ENCODE data around the gene TMEM236. TPM values are rescaled to one million over a fixed set of nuclear protein-coding genes. Genes with fewer than 3 reads are reported as not detected.

The TMEM236 gene
- total and polyA plus RNA-seq, 2 donors (not counting 3 experiments of a cell fraction or from before 2014, with no cell fraction given), result 0.24 to 0.29 TPM

- no peak for DNase-seq (ENCODE audit: low read depth, low spot score)
- dilution Hi-C loops (cut with MboI; ENCODE audit: extremely low pct_ligation_motif_present, low sequenced_read_pairs), result no loop called here
- POLR2A ChIA-PET, result no interaction called here
- Histone ChIP-seq H3K4me3 (replicated peaks in 1 of 3; ENCODE audit: insufficient read depth in 1 of 3, low read depth in 1 of 3, low read length in 3 of 3) (no peak overlapping the region), H3K27me3 (ENCODE audit: control insufficient read depth in 2 of 2, insufficient read depth in 2 of 2, low read length in 2 of 2) (no peaks in the 10 kb centered on the region), H3K36me3 (ENCODE audit: control insufficient read depth in 2 of 2, extremely low read depth in 1 of 2, insufficient read depth in 2 of 2, low read length in 2 of 2) (no peaks in the 10 kb centered on the region), H3K9me3 (replicated peaks; ENCODE audit: control insufficient read depth, insufficient read depth, low read length) (no peaks in the 10 kb centered on the region), H2AFZ (ENCODE audit: low read depth, low read length) (no peak overlapping the region), H3K79me2 (ENCODE audit: control insufficient read depth, insufficient read depth, low read length) (no peaks in the 10 kb centered on the region), H3K4me2 (ENCODE audit: insufficient read depth, low read length) (no peak overlapping the region), H4K20me1 (replicated peaks; ENCODE audit: control insufficient read depth, extremely low read depth, insufficient read depth, low read length) (no peaks in the 10 kb centered on the region), H3K9ac (replicated peaks; ENCODE audit: extremely low read depth, insufficient read depth, low read length) (no peak overlapping the region), H3K27ac (ENCODE audit: insufficient read depth, low read depth, low read length) (no peak overlapping the region), H3K9me1 (replicated peaks; ENCODE audit: control insufficient read depth, extremely low read depth, insufficient read depth, low read length) (no peaks in the 10 kb centered on the region), H3K4me1 (ENCODE audit: control insufficient read depth, extremely low read depth, insufficient read depth, low read length) (peaks cover 24% of the 10 kb centered on the region)
- TF ChIP-seq GATA2 (IDR thresholded peaks at IDR 0.05; ENCODE audit: insufficient read depth, insufficient read length, low read depth, low read length) (no peak), JUN (IDR thresholded peaks at IDR 0.05; ENCODE audit: borderline replicate concordance, insufficient read depth, insufficient read length, low read depth) (no peak), MAX (IDR thresholded peaks at IDR 0.05; ENCODE audit: insufficient read depth, insufficient read length) (no peak), CTCF (IDR thresholded peaks at IDR 0.05; ENCODE audit: extremely low read depth in 1 of 2, insufficient read depth in 1 of 2, low read depth in 1 of 2, low read length in 2 of 2) (no peak), FOS (IDR thresholded peaks at IDR 0.05; ENCODE audit: borderline replicate concordance, insufficient read depth, low read length) (no peak), MYC (IDR thresholded peaks at IDR 0.05; ENCODE audit: low read depth, low read length) (no peak), POLR2AphosphoS5 (IDR thresholded peaks at IDR 0.05; ENCODE audit: insufficient read depth, low read depth, low read length) (no peak), EZH2 (IDR thresholded peaks at IDR 0.05; ENCODE audit: borderline replicate concordance, low read depth, low read length, severe bottlenecking) (no peak), POLR2A (IDR thresholded peaks at IDR 0.05; ENCODE audit: low read depth, low read length) (no peak)
- no peak for FAIRE-seq
- intact Hi-C loops (cut with micrococcal nuclease), result no loop called here
- CTCF ChIA-PET, result no interaction called here
- BruUV-seq (replicated peaks), result no TSS peak
These were observed 4.0 kb upstream of the TMEM236 start for GRCh38 chr10:17747883-17748550.
